SU-DHL-6 (cell line): ENCODE measurements around the gene NPC1.

Experiments
- CTCF ChIP-seq: fragments of 200-600 bp; sonication (generic); IDR thresholded peaks from one replicate; pipeline ENCODE4 v1.5.1; 2017; ENCODE audit warnings: antibody characterized with exemption, mild to moderate bottlenecking, low read length, moderate library complexity; ENCODE audit not compliant: insufficient read depth, poor library complexity, severe bottlenecking
- EZH2phosphoT487 ChIP-seq: fragments of 200-600 bp; sonication (generic), shearing (Covaris generic); conservative IDR thresholded peaks from 2 replicates; pipeline ENCODE4 v1.6.1; 2018; ENCODE audit warnings: mild to moderate bottlenecking, antibody characterized with exemption, low read length, moderate library complexity, mixed read lengths

DNA sequence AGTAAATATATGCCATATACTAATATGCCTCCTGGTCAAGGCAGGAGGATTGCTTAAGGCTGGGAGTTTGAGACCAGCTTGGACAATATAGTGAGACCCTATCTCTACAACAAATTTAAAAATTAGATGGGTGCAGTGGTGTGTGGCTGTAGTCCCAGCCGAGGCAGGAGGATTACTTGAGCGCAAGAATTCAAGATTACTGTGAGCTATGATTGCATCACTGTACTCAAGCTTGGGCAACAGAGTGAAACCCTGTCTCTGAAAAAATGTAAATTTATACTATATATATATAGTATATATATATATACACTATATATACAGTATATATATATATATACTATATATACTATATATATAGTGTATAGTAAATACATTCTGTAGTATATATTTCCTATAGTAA lies 30.0 kb upstream of the NPC1 start:
- TF ChIP-seq CTCF: no peak
- TF ChIP-seq EZH2phosphoT487: no peak
